HAP-1 (cell line): ENCODE measurements around the gene EAF2.
"Not testable (repeated sequence)": the region's sequence is repeated elsewhere in the genome, so short reads cannot be mapped to it uniquely, and the experiment has no call there.

Experiments used
- DNase-seq, 2 experiments: peaks; one replicate each; pipeline ENCODE4 v3.0.0-alpha.2; 2016 to 2020; ENCODE audit warnings: low spot score in 2 of 2
- H3K27me3 ChIP-seq: fragments of 250-450 bp; sonication (Bioruptor Pico); 2 replicates; pipeline ENCODE4 v1.5.1; 2020; ENCODE audit warnings: low read depth, mild to moderate bottlenecking, moderate library complexity
- H3K36me3 ChIP-seq: fragments of 250-450 bp; sonication (Bioruptor Pico); replicated peaks from 2 replicates; pipeline ENCODE4 v1.5.1; 2020; ENCODE audit warnings: mild to moderate bottlenecking
- H3K4me1 ChIP-seq: fragments of 250-450 bp; sonication (Bioruptor Pico); 2 replicates; pipeline ENCODE4 v1.5.1; 2020; ENCODE audit warnings: mild to moderate bottlenecking
- H3K4me3 ChIP-seq: fragments of 250-450 bp; sonication (Bioruptor Pico); 2 replicates; pipeline ENCODE4 v1.5.1; 2020; ENCODE audit warnings: mild to moderate bottlenecking, moderate library complexity
- H3K9me3 ChIP-seq: fragments of 250-450 bp; sonication (Bioruptor Pico); 2 replicates; pipeline ENCODE4 v1.5.1; 2020; ENCODE audit warnings: mild to moderate bottlenecking, moderate library complexity
- in situ Hi-C: fragments of 300-500 bp; cut with MboI; formaldehyde crosslinking; loops from 3 replicates; pipeline ENCODE4 v1.14.3; 2020; ENCODE audit warnings: low sequenced_read_pairs, inconsistent platforms, mixed read lengths

The EAF2 gene

DNA sequence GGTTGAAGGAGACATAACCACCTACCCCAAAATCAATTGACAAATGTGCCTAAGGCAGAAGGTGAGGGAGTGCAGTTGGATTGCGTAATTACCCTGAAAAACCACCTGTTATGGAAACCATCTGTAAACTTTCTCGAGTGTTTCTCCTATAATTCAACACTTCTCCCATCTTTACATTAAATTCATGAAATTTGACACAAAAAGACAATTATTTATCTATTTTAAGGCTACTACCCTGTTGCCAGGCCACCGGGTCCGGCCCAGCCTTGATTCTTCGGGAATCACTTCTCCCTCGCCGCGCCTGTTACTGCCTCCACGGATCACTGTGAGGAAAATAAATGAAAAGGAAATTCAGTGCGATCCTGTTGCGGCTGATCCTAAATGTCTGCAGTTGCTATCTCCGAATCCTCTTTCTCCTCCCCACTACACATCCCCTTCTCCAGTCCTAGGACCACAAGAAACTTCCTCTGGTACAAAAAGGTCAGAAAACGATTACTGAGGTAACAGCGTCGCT lies 795 bp upstream of the EAF2 start:
- Histone ChIP-seq H3K36me3 (peaks cover 28% of the 10 kb centered on the region), H3K9me3 (no peaks in the 10 kb centered on the region), H3K4me3 (peak overlapping the region; percentile 68), H3K4me1 (peaks cover 11% of the 10 kb centered on the region), H3K27me3 (no peaks in the 10 kb centered on the region)
- in situ Hi-C loops, result no loop called here
- DNase-seq, result peak in 1 of 2 experiments; percentile 28

- Histone ChIP-seq H3K9me3 (no peaks in the 10 kb centered on the region), H3K4me3 (peak overlapping the region; percentile 68), H3K27me3 (no peaks in the 10 kb centered on the region), H3K4me1 (peaks cover 11% of the 10 kb centered on the region), H3K36me3 (peaks cover 28% of the 10 kb centered on the region)
- in situ Hi-C loops, result no loop called here
- DNase-seq, result no peak
These were observed 424 bp downstream of the EAF2 start for GRCh38 chr3:121835465-121835801.

DNA sequence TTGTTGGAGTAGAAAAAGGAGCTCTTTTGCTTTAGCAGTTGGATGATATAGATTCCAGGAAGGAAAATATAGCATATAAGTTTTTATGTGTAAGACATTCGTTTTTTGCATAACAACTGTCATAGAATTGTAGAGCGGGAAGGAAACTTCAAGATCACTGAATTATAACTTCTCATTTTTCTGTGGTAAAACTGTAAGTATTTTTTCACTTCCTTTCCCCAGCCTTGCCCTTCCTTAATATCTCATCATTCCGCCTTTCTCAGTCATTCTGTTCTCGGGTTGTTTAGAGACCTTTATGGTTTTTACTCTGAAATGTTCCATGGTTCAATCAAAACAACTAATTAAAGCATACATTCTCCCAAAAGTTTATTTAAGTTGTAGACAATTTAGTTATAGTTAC lies 1.1 kb downstream of the EAF2 start:
- Histone ChIP-seq H3K4me3 (no peak overlapping the region; the same call in 1 of the 2 replicates), H3K36me3 (peaks cover 24% of the 10 kb centered on the region), H3K27me3 (no peaks in the 10 kb centered on the region), H3K4me1 (peaks cover 11% of the 10 kb centered on the region), H3K9me3 (no peaks in the 10 kb centered on the region)
- DNase-seq, result no peak
- in situ Hi-C loops, result no loop called here

DNA sequence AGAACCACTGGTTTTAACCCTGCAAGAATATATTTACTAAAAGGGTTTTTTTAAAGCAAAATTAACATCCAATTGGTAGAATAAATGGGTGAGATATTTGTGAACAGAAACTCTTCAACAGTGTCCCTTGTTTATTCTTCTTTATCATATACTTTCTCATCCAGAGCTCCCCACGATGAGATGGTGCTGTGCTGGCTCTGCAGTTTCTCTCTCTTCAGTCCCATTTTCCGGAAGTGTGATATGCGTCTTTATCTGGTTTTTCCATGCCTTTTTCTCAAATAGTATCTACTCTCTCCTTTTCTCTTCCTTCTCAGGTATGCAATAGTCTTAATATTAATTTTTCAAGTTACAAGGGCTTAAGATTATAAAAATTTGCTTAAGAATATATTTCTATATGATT lies 1.5 kb downstream of the EAF2 start:
- in situ Hi-C loops, result no loop called here
- H3K9me3 ChIP-seq, result no peaks in the 10 kb centered on the region
- H3K27me3 ChIP-seq, result no peaks in the 10 kb centered on the region
- no peak overlapping the region for H3K4me3 ChIP-seq
- no peak for DNase-seq
- peaks cover 20% of the 10 kb centered on the region for H3K36me3 ChIP-seq
- H3K4me1 ChIP-seq, result peaks cover 11% of the 10 kb centered on the region

DNA sequence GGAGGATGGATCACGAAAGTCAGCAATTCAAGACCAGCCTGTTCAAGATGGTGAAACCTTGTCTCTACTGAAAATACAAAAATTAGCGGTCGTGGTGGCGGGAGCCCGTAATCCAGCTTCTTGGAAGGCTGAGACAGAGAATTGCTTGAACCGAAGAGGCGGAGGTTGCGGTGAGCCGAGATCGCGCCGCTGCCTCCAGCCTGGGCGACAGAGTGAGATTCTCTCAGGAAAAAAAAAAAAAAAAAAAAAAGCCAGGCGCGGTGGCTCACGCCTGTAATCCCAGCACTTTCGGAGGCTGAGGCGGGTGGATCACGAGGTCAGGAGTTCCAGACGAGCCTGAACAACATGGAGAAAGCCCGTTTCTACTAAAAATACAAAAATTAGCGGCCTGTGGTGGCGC lies 5.0 kb downstream of the EAF2 start:
- in situ Hi-C loops, result no loop called here
- H3K9me3 ChIP-seq, result no peaks in the 10 kb centered on the region
- no peak overlapping the region for H3K4me3 ChIP-seq
- DNase-seq, result no peak
- H3K27me3 ChIP-seq, result no peaks in the 10 kb centered on the region
- H3K4me1 ChIP-seq, result no peaks in the 10 kb centered on the region
- no peaks in the 10 kb centered on the region for H3K36me3 ChIP-seq

DNA sequence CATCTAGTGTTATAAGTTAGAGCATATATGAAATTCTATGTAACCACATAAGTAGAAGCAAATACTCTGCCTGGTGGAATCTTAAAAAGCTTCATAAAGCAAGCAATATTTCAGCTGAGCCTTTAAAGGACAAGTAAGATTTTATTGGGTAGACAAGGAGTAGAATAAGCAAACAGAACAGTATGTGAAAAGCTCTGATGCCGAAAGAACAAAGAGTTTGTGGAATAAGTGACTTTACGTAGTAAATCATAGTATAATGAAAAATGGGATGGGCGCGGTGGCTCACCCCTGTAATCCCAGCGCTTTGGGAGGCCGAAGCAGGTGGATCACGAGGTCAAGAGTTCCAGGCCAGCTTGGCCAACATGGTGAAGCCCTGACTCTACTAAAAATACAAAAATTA lies 9.9 kb downstream of the EAF2 start:
- Histone ChIP-seq H3K4me3 (no peak overlapping the region), H3K4me1 (peaks cover 3% of the 10 kb centered on the region), H3K9me3 (no peaks in the 10 kb centered on the region), H3K36me3 (no peaks in the 10 kb centered on the region), H3K27me3 (no peaks in the 10 kb centered on the region)
- DNase-seq, result no peak
- in situ Hi-C loops, result no loop called here

- H3K4me3 ChIP-seq, result no peak overlapping the region
- H3K36me3 ChIP-seq, result no peaks in the 10 kb centered on the region
- H3K27me3 ChIP-seq, result no peaks in the 10 kb centered on the region
- no peak for DNase-seq
- H3K9me3 ChIP-seq, result no peaks in the 10 kb centered on the region
- in situ Hi-C loops, result no loop called here
- H3K4me1 ChIP-seq, result peaks cover 3% of the 10 kb centered on the region; the same call in 1 of the 2 replicates
These were observed 17.2 kb downstream of the EAF2 start for GRCh38 chr3:121852256-121852655.

DNA sequence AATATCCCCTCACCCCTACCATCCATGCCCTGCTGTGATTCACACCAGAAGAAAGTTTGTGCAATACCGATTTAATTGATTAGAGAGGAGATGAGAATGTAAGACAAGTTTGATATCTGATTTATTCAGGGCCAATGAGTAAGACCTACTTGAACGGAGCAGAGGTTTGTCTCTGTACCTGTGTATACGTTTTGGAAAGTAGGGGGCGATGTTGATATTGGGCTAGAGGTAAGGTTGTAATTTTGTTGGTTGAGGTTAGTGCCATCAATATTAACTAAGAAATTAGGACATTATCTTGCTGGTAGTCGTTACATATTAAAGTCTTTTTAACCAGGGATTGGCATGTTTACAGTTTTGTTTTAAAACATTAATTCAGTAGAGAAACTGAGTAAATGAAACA lies 20.5 kb downstream of the EAF2 start:
- H3K4me3 ChIP-seq, result no peak overlapping the region
- in situ Hi-C loops, result no loop called here
- H3K36me3 ChIP-seq, result no peaks in the 10 kb centered on the region
- H3K4me1 ChIP-seq, result no peaks in the 10 kb centered on the region
- DNase-seq, result no peak
- no peaks in the 10 kb centered on the region for H3K27me3 ChIP-seq
- H3K9me3 ChIP-seq, result no peaks in the 10 kb centered on the region

DNA sequence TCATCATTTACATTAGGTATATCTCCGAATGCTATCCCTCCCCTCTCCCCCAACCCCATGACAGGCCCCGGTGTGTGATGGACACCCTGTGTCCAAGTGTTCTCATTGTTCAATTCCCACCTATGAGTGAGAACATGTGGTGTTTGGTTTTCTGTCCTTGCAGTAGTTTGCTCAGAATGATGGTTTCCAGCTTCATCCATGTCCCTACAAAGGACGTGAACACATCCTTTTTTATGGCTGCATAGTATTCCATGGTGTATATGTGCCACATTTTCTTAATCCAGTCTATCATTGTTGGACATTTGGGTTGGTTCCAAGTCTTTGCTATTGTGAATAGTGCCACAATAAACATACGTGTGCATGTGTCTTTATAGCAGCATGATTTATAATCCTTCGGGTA lies 22.8 kb downstream of the EAF2 start:
- in situ Hi-C loops, H3K4me3 ChIP-seq, H3K9me3 ChIP-seq, H3K4me1 ChIP-seq, DNase-seq, H3K27me3 ChIP-seq, H3K36me3 ChIP-seq: not testable (repeated sequence)

GRCh38 chr3:121863247-121863646 lies 28.2 kb downstream of the EAF2 start:
- H3K4me3 ChIP-seq, in situ Hi-C loops, H3K36me3 ChIP-seq, DNase-seq, H3K4me1 ChIP-seq, H3K9me3 ChIP-seq, H3K27me3 ChIP-seq: not testable (repeated sequence)

DNA sequence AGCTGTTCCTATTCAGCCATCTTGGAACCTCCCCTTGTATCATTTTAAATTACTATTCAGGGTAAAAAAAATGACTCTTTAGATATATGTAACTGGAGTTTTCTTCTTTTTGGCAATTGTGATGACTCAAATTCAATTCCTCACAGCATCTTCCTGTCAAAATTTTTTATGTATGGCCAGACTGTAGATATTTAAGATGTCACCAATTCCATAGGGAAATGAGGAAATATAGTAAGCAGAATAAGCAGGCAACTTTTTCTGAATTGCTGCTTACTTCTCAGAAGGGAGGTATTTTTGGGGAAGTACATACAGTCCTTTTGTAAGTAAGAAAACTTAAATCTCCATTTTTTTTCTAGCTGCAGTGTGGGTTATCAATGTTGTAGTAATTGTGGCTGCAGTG lies 28.8 kb downstream of the EAF2 start:
- no peaks in the 10 kb centered on the region for H3K9me3 ChIP-seq
- H3K36me3 ChIP-seq, result no peaks in the 10 kb centered on the region
- no peak for DNase-seq
- H3K27me3 ChIP-seq, result no peaks in the 10 kb centered on the region
- no peaks in the 10 kb centered on the region for H3K4me1 ChIP-seq
- H3K4me3 ChIP-seq, result no peak overlapping the region
- in situ Hi-C loops, result no loop called here

GRCh38 chr3:121869736-121870135 lies 34.7 kb downstream of the EAF2 start:
- in situ Hi-C loops, result no loop called here
- H3K4me1 ChIP-seq, result peaks cover 4% of the 10 kb centered on the region; the same call in 1 of the 2 replicates
- H3K27me3 ChIP-seq, result no peaks in the 10 kb centered on the region
- no peaks in the 10 kb centered on the region for H3K36me3 ChIP-seq
- no peak overlapping the region for H3K4me3 ChIP-seq
- no peaks in the 10 kb centered on the region for H3K9me3 ChIP-seq
- no peak for DNase-seq

GRCh38 chr3:121870717-121871116 lies 35.7 kb downstream of the EAF2 start:
- Histone ChIP-seq H3K9me3 (no peaks in the 10 kb centered on the region), H3K4me1 (peaks cover 4% of the 10 kb centered on the region; the same call in 1 of the 2 replicates), H3K36me3 (no peaks in the 10 kb centered on the region), H3K27me3 (no peaks in the 10 kb centered on the region), H3K4me3 (no peak overlapping the region)
- DNase-seq, result no peak
- in situ Hi-C loops, result no loop called here

DNA sequence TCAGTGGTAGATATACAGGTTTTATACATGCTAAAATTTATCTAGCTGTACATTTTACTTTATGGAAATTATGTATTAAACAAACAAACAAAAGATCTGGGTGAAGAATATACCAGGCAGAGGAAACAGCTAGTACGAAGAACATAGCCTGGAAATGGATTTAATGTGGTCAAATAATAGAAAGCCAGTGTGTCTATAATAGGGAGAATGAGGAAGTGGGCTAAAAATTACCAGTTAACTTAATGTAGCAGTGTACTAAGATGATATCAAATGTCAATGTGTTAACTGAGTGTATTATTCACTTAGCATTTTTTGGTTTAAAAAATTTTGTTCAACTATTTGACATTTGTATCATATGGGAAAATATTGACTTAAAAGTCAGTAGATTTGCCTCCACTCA lies 36.4 kb downstream of the EAF2 start:
- H3K4me1 ChIP-seq, result peaks cover 4% of the 10 kb centered on the region; the same call in 1 of the 2 replicates
- DNase-seq, result no peak
- H3K36me3 ChIP-seq, result no peaks in the 10 kb centered on the region
- no peaks in the 10 kb centered on the region for H3K9me3 ChIP-seq
- in situ Hi-C loops, result no loop called here
- H3K27me3 ChIP-seq, result no peaks in the 10 kb centered on the region
- no peak overlapping the region for H3K4me3 ChIP-seq

GRCh38 chr3:121878411-121878810 lies 43.4 kb downstream of the EAF2 start:
- no peak for DNase-seq

More at GRCh38 chr3:121878411-121878810, 43.4 kb downstream of the EAF2 start:
- Histone ChIP-seq H3K27me3 (no peaks in the 10 kb centered on the region), H3K36me3 (no peaks in the 10 kb centered on the region), H3K4me3 (no peak overlapping the region), H3K4me1 (peaks cover 14% of the 10 kb centered on the region), H3K9me3 (no peaks in the 10 kb centered on the region)
- in situ Hi-C loops, result no loop called here
